Fibroblast of the conjunctiva (primary cell): Measurements from ENCODE around the gene C19orf25.
"Not testable (repeated sequence)": the region's sequence is repeated elsewhere in the genome, so short reads cannot be mapped to it uniquely, and the experiment has no call there.

ENCODE experiments used
- DNase-seq: peaks from one replicate; pipeline ENCODE4 v3.0.0-alpha.2; 2010; ENCODE audit warnings: low read depth

C19orf25 gene

GRCh38 chr19:1478934-1479707, at the start of gene C19orf25:
C19orf25 (minus strand) TSS chr19:1479215; CDS start chr19:1478903, 312 bp downstream.
- peak; percentile 82 for DNase-seq

DNA sequence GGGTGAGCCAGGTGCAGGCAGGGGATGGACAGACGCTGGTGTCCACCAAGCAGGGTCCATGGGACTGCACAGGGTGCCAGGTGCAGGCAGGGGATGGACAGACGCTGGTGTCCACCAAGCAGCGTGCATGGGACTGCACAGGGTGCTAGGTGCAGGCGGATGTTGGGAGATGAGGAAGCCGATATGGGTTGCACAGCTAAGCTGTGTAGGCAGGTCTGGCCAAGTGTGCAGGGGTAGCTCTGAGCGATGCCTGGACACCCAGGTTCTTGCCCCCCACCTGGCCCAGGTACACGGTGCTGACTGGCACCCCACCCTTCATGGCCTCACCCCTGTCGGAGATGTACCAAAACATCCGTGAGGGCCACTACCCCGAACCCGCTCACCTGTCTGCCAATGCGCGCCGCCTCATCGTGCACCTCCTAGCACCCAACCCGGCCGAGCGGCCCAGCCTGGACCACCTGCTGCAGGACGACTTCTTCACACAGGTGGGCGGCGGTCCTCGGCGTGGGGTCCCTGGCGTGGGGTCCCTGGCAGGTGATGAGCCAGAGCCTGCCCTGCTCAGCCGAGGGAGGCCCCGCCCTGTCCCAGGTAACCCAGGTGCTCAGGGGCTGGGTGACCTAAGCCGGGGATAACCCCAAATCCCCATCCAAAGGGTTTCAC, 48.8 kb upstream of the C19orf25 start:
- DNase-seq: no peak

DNA sequence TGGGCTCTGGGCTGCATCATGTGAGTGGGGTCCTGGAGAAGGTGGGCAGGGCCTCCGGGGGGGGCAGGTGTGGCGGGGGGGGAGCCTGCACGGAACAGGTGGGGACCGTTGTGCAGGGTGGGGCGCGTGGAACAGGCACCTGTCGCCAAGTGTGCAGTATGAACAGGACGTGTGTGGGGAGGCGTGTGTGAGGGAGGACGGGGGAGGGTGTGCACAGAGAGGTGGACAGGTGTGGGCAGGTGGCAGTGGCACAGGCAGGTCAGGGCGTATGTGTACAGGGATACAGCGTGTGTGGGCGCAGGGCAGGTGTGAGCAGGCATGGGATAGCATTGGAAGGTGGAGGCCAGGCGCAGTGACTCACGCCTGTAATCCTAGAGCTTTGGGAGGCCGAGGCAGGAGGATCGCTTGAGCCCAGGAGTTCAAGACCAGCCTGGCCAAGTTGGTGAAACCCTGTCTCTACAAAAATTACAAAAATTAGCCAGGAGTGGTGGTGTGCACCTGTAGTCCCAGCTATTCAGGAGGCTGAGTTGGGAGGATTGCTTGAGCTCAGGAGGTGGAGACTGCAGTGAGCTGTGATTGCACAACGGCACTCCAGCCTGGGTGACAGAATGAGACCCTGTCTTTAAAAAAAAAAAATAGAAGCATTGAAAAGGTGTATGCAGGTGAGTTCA, 48.1 kb upstream of the C19orf25 start:
- no peak for DNase-seq

- no peak for DNase-seq
These were observed 47.2 kb upstream of the C19orf25 start for GRCh38 chr19:1526066-1526778.

- DNase-seq: no peak
These were observed 46.3 kb upstream of the C19orf25 start for GRCh38 chr19:1525343-1525742.

DNA sequence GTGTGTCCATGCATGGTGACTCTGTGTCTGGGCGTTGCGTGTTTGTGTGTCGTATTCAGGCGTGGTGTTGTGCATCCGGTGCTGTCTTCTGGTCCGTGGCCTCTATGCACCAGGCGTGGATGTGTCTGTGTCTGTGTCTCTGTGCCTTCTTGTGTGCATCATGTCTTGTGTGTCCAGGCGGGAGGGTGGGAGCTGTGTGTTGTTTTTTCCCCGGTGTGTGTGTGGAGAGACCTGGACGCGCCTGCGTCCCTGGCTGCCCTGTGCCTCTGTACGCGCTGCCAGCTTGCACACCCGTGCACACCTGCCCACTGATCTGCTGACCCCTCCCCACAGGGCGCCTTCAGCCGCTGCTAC, 45.9 kb upstream of the C19orf25 start:
- DNase-seq: no peak

DNA sequence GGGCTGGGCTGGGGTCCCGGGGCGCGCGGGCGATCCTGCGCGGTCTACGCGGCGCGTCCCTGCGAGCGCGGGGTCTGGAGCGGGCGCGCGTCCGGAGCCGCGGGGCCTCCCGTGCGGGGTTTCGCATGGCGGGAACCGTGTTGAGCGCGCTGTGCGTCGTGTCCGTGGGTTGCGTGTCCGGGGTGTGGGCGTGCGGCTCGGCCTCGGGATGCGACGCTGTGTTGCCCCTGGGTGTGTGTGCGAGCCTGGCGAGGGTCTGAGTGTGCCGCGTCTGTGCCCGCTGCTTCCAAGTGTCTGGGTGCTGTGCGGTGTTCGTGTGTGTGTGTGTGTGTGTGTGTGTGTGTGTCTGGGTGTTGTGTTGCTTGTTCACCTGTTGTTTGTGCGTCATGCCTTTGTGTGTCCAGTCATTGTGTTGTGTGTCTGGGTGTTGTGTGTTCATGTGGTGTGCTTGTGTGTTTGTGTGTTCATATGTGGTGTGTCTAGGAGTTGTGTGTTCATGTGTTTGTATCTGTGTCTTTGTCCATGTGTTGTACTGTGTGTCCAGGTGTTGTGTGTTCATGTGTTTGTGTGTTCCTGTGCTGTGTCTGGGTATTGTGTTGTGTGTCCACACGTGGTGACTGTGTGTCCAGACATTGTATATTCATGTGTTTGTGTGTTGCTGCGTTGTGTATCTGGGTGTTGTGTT, 45.4 kb upstream of the C19orf25 start:
- DNase-seq: no peak

GRCh38 chr19:1523412-1524286, 44.6 kb upstream of the C19orf25 start, which contains the start of gene PLK5:
PLK5 (plus strand) TSS chr19:1524077; CDS start chr19:1526997, 2,920 bp downstream.
- DNase-seq: no peak

DNA sequence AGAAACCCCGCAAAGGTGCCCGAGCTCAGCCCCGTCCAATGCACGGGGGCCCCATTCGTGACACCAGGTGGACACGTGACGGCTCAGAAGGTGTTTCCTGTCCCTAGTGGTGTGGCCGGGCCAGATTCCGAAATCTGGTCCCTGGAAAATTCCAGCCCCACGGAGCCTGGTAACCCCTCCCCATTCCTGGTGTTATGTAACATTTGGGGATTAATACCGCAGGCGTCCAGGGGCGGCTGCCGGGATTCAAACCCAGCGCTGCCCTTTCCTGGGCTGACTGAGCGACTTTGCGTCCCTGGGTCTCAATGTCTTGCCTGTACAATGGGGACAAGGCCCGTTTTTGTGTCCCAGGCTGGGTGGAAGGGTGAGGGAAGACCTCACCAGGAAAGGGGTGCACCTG, 43.8 kb upstream of the C19orf25 start:
- DNase-seq: no peak

DNA sequence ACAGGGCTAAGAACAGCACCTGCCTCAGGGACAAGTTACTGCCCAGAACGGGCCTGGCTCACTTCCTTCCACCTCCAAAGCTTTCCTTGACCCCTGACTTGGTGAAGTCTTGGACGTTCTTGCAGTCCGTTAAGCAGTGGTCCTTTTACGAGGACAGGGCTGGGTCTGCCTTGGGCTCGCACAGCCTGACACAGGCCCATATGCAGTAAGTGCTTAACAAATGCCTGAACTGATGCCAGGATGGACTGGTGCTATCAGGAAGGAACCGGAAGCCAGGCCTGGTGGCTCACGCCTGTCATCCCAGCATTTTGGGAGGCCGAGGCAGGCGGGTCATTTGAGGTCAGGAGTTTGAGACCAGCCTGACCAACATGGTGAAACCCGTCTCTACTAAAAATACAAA, 43.0 kb upstream of the C19orf25 start:
- no peak for DNase-seq

GRCh38 chr19:1521636-1522035, 42.6 kb upstream of the C19orf25 start:
- DNase-seq: no peak

DNA sequence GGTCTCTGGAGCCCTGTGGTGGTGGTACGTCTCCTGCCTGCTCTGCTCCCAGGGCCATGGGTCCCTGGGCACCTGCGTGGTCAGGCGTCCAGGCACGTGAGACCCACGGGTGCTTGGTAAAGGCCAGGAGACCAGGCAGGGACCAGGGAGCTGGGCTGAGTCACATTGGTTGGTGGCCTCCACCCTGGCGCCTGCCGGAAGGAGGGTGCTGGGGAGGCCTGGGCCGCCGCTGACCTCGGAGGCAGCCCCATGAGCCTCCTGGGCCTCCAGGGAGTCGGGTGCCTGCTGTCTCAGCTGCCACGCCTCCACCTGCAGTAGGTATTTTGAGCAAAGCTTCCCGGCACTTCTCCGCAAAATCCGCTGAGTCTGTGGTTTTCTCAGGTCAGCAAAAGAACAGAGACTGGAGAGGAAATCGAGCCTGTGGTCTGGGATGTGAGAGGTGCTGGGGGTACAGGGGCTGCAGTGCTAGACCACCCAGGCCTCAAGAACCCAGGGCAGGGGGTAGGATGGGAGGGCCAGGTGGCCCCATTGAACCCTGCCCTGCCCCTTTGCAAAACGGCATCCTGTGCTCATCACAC, 41.3 kb upstream of the C19orf25 start:
- no peak for DNase-seq

GRCh38 chr19:1519802-1520201, 40.8 kb upstream of the C19orf25 start:
- DNase-seq: not testable (repeated sequence)

DNA sequence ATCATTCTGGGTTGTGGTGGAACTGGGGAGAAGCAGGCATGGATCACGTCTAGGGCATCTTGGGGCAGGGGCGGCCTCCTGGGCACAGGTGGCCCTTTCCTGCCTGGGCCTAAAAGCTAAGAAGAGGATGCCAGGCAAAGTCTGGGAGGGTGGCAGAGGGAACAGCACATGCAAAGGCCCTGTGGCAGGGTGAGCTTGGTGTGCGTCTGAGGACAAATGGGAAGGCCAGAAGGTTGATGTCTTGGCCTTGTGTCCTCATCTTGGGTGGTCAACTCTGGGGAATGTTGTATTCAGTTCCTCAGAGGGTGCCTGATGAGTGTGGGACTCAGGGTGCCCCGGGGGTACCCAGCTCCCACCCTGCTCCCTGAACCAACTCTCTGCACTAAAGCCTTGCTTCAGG, 39.5 kb upstream of the C19orf25 start:
- DNase-seq: no peak

- DNase-seq: no peak
These were observed 37.4 kb upstream of the C19orf25 start for GRCh38 chr19:1516395-1516753.

GRCh38 chr19:1514986-1515721, 36.1 kb upstream of the C19orf25 start:
- DNase-seq: no peak

DNA sequence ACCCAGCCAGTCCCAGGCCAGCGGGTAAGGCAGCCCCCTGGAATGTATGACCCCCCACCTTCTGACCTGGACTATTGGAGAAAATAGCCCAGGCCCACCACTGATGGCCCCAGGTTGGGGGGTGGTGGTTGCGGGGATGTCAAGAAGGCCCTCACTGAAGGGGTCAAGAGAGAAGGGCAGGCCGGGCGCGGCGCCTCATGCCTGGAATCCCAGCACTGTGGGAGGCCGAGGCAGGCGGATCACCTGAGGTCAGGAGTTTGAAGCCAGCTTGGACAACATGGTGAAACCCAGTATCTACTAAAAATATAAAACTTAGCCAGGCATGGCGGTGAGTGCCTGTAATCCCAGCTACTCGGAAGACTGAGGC, 35.3 kb upstream of the C19orf25 start:
- DNase-seq: no peak

DNA sequence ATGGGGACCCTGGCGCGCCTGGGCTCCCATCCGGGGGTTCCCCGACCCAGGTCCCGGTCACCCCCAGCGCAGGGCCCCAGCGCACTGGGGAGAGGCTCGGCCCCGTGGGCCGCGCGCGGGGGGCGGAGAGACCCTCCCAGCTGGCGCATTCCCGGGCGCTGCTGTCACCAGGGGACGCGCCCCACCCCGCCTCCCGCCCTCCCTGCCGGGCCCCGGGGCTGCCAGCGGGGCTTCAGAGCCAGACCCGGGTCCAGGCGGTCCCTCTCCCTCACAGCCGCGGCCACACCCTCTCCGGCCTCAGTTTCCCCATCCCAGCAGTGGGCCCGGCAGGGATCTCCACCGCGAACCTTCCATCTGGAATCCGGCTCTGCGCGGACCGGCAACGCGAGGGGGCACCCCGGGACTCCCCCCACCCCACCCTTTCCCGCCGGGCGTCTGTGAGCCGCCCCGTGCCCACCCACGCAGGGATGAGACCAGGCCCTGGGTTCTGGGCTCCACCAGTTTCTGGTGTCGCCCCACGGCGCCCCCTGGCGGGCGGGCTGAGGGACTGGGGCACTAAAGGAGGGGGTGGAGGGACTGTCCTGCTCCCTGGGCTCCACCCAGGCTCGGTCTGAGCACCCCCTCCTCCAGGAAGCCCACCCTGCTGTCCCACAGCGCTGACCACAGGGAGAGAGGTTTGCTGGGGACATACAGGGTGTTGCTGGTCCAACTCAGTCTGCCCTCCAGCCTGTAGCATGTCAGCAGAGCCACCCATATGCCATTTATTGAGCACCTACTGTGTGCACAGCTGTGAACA, 34.7 kb upstream of the C19orf25 start:
- peak; percentile 17 for DNase-seq
